Measurements from ENCODE around the gene GPR39. TPM values are rescaled to one million over a fixed set of nuclear protein-coding genes. Genes with fewer than 3 reads are reported as not detected.
A peak's percentile ranks its signal among the peaks of the same experiment; 100 is the strongest.

Gene GPR39
- total RNA-seq, 1 donor from 2014 or later, result 7.1 TPM

GRCh38 chr2:132438691-132439090 lies 22.1 kb downstream of the GPR39 start:
- FAIRE-seq (peak; percentile 55), DNase-seq (ENCODE audit: low read depth) (peak; percentile 99)
- no peak for TF ChIP-seq CTCF (IDR thresholded peaks at IDR 0.05; ENCODE audit: insufficient read depth, low read length, severe bottlenecking)
- Histone ChIP-seq H3K4me3 (ENCODE audit: low read depth, low read length) (no peak overlapping the region), H3K27me3 (ENCODE audit: control insufficient read depth, insufficient read depth, low read length) (no peaks in the 10 kb centered on the region), H3K36me3 (ENCODE audit: control insufficient read depth, insufficient read depth, low read length) (no peaks in the 10 kb centered on the region)

GRCh38 chr2:132439703-132440398 lies 23.2 kb downstream of the GPR39 start:
- no peak for TF ChIP-seq CTCF (IDR thresholded peaks at IDR 0.05; ENCODE audit: insufficient read depth, low read length, severe bottlenecking)
- H3K27me3 ChIP-seq (ENCODE audit: control insufficient read depth, insufficient read depth, low read length), result no peaks in the 10 kb centered on the region
- no peak for FAIRE-seq
- H3K36me3 ChIP-seq (ENCODE audit: control insufficient read depth, insufficient read depth, low read length), result no peaks in the 10 kb centered on the region
- H3K4me3 ChIP-seq (ENCODE audit: low read depth, low read length), result no peak overlapping the region
- peak; percentile 73 for DNase-seq (ENCODE audit: low read depth)

- no peaks in the 10 kb centered on the region for H3K36me3 ChIP-seq (ENCODE audit: control insufficient read depth, insufficient read depth, low read length)
- no peak for FAIRE-seq
- no peaks in the 10 kb centered on the region for H3K27me3 ChIP-seq (ENCODE audit: control insufficient read depth, insufficient read depth, low read length)
- no peak for TF ChIP-seq CTCF (IDR thresholded peaks at IDR 0.05; ENCODE audit: insufficient read depth, low read length, severe bottlenecking)
- H3K4me3 ChIP-seq (ENCODE audit: low read depth, low read length), result no peak overlapping the region
- no peak for DNase-seq (ENCODE audit: low read depth)
These were observed 24.4 kb downstream of the GPR39 start for GRCh38 chr2:132441051-132441450.

DNA sequence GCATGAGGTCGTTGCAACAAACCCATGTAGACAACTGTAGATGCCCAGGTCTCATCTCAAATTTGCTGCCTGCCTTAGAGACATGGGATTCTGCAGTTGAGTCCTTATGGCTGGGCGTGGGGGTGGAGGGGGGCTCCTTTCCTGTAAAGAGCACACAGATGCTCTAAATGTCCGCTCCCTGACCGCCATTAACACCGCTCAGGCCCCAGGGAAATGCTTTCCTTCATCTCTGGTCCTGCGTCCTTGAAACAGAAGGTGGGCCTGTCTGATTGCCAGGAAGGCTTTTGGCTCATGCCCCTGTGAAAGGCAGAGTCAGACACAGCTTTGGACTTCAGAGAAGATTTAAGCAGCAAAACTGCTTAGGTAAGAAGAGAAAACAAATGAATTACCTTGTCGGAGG lies 25.7 kb downstream of the GPR39 start:
- FAIRE-seq, result no peak
- no peak overlapping the region for H3K4me3 ChIP-seq (ENCODE audit: low read depth, low read length)

DNA sequence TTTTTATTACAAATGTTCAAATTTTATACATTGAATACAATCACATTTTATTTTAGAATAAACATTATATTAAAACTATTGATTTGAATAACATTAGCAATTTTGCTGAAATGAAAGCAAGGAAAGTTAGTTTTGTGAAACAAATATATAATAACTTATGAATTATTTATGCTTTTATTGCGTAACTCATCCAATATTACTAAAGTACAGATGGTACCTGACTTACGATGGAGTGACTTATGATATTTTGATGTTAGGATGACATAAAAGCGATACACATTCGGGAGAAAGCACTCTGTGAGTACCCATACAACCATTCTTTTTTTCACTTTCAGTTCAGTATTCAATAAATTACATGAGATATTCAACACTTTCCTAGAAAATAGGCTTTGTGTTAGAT lies 26.5 kb downstream of the GPR39 start:
- Histone ChIP-seq H3K27me3 (ENCODE audit: control insufficient read depth, insufficient read depth, low read length) (no peaks in the 10 kb centered on the region), H3K4me3 (ENCODE audit: low read depth, low read length) (no peak overlapping the region), H3K36me3 (ENCODE audit: control insufficient read depth, insufficient read depth, low read length) (no peaks in the 10 kb centered on the region)
- FAIRE-seq (no peak), DNase-seq (ENCODE audit: low read depth) (no peak)
- no peak for TF ChIP-seq CTCF (IDR thresholded peaks at IDR 0.05; ENCODE audit: insufficient read depth, low read length, severe bottlenecking)

More for the DNA sequence above, 25.7 kb downstream of the GPR39 start:
- Histone ChIP-seq H3K27me3 (ENCODE audit: control insufficient read depth, insufficient read depth, low read length) (no peaks in the 10 kb centered on the region), H3K36me3 (ENCODE audit: control insufficient read depth, insufficient read depth, low read length) (no peaks in the 10 kb centered on the region)
- TF ChIP-seq CTCF (IDR thresholded peaks at IDR 0.05; ENCODE audit: insufficient read depth, low read length, severe bottlenecking), result no peak
- no peak for DNase-seq (ENCODE audit: low read depth)

GRCh38 chr2:132446444-132446843 lies 29.8 kb downstream of the GPR39 start:
- no peak for FAIRE-seq
- TF ChIP-seq CTCF (IDR thresholded peaks at IDR 0.05; ENCODE audit: insufficient read depth, low read length, severe bottlenecking), result no peak
- Histone ChIP-seq H3K36me3 (ENCODE audit: control insufficient read depth, insufficient read depth, low read length) (no peaks in the 10 kb centered on the region), H3K27me3 (ENCODE audit: control insufficient read depth, insufficient read depth, low read length) (no peaks in the 10 kb centered on the region), H3K4me3 (ENCODE audit: low read depth, low read length) (no peak overlapping the region)
- no peak for DNase-seq (ENCODE audit: low read depth)

Data from bronchial epithelial cell (primary cell).